ENCODE data around the gene IL1RAPL2. TPM values are rescaled to one million over a fixed set of nuclear protein-coding genes. Genes with fewer than 3 reads are reported as not detected.

Gene IL1RAPL2
- total RNA-seq, 1 experiment from 2014 or later, result not detected

DNA sequence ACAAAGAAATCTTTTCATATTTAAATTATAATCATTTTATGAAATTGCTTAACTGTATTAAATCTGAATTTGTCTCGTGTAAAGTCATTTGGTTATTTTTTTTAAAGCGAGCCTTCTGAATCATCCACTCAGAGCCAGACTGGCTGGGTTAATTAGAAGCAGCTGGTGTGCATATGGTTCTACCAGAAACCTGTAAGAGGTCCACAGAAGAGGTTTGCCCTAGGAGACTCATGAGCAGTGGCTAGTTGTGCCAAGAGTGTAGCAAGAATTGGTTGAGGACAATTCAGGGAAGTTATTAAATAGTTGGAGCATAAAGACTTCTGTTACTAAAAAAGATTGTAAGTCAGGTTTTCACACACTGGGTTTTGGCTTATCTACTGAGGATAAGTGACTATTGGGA, 267.4 kb downstream of the IL1RAPL2 start:
- Histone ChIP-seq H3K4me1 (ENCODE audit: control insufficient read depth, insufficient read depth, low read length) (no peaks in the 10 kb centered on the region), H3K4me3 (ENCODE audit: low read depth in 2 of 2, low read length in 2 of 2) (no peak overlapping the region), H3K27me3 (ENCODE audit: control insufficient read depth, insufficient read depth, low read length) (no peaks in the 10 kb centered on the region), H3K9me3 (ENCODE audit: control insufficient read depth, insufficient read depth, low read depth, low read length) (no peaks in the 10 kb centered on the region), H3K27ac (ENCODE audit: low read length) (no peak overlapping the region), H3K36me3 (ENCODE audit: control insufficient read depth, insufficient read depth, low read length) (no peaks in the 10 kb centered on the region)
- no peak for ATAC-seq
- TF ChIP-seq TCF7L2 (IDR thresholded peaks at IDR 0.05; ENCODE audit: low read depth, low read length) (no peak), SIN3A (IDR thresholded peaks at IDR 0.05; ENCODE audit: borderline replicate concordance, insufficient read depth, low read depth, low read length) (no peak), POLR2AphosphoS5 (IDR thresholded peaks at IDR 0.05; ENCODE audit: low read depth, low read length) (no peak)
- TF ChIP-seq, protein P1, sequence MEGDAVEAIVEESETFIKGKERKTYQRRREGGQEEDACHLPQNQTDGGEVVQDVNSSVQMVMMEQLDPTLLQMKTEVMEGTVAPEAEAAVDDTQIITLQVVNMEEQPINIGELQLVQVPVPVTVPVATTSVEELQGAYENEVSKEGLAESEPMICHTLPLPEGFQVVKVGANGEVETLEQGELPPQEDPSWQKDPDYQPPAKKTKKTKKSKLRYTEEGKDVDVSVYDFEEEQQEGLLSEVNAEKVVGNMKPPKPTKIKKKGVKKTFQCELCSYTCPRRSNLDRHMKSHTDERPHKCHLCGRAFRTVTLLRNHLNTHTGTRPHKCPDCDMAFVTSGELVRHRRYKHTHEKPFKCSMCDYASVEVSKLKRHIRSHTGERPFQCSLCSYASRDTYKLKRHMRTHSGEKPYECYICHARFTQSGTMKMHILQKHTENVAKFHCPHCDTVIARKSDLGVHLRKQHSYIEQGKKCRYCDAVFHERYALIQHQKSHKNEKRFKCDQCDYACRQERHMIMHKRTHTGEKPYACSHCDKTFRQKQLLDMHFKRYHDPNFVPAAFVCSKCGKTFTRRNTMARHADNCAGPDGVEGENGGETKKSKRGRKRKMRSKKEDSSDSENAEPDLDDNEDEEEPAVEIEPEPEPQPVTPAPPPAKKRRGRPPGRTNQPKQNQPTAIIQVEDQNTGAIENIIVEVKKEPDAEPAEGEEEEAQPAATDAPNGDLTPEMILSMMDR (IDR thresholded peaks at IDR 0.05), result no peak
- TF ChIP-seq, protein P2, sequence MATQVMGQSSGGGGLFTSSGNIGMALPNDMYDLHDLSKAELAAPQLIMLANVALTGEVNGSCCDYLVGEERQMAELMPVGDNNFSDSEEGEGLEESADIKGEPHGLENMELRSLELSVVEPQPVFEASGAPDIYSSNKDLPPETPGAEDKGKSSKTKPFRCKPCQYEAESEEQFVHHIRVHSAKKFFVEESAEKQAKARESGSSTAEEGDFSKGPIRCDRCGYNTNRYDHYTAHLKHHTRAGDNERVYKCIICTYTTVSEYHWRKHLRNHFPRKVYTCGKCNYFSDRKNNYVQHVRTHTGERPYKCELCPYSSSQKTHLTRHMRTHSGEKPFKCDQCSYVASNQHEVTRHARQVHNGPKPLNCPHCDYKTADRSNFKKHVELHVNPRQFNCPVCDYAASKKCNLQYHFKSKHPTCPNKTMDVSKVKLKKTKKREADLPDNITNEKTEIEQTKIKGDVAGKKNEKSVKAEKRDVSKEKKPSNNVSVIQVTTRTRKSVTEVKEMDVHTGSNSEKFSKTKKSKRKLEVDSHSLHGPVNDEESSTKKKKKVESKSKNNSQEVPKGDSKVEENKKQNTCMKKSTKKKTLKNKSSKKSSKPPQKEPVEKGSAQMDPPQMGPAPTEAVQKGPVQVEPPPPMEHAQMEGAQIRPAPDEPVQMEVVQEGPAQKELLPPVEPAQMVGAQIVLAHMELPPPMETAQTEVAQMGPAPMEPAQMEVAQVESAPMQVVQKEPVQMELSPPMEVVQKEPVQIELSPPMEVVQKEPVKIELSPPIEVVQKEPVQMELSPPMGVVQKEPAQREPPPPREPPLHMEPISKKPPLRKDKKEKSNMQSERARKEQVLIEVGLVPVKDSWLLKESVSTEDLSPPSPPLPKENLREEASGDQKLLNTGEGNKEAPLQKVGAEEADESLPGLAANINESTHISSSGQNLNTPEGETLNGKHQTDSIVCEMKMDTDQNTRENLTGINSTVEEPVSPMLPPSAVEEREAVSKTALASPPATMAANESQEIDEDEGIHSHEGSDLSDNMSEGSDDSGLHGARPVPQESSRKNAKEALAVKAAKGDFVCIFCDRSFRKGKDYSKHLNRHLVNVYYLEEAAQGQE (IDR thresholded peaks at IDR 0.05; ENCODE audit: insufficient read depth in 1 of 2, low read depth in 2 of 2, low read length in 1 of 2), result no peak
- intact Hi-C loops (cut with micrococcal nuclease; ENCODE audit: unreplicated experiment) (no loop called here), in situ Hi-C loops (cut with HindIII; ENCODE audit: low pct_unique_long_range_greater_than_20kb, low sequenced_read_pairs) (no loop called here)
- CTCF ChIA-PET, result no interaction called here
- no TSS peak for BruUV-seq (replicated peaks)
- no peak for DNase-seq (ENCODE audit: low read depth, low spot score)
- POLR2A ChIA-PET, result no interaction called here

DNA sequence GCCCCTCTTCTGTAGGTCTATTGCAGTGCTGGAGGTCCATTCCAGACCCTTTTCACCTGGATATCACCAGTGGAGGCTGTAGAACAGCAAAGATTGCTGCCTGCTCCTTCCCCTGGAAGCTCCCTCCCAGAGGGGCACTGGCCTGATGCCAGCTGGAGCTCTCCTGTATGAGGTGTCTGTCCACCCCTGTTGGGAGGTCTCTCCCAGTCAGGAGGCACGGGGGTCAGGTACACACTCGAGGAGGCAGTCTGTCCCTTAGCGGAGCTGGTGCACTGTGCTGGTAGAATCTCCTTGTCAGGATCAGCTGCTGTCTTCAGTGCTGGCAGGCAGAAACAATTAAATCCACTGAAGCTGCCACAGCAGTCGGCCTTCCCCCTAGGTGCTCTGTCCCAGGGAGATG, 276.6 kb downstream of the IL1RAPL2 start:
- H3K27me3 ChIP-seq (ENCODE audit: control insufficient read depth, insufficient read depth, low read length), result no peaks in the 10 kb centered on the region
- BruUV-seq (replicated peaks), result no TSS peak
- DNase-seq (ENCODE audit: low read depth, low spot score) (no peak), ATAC-seq (no peak)
- H3K4me3 ChIP-seq (ENCODE audit: low read depth in 2 of 2, low read length in 2 of 2), result no peak overlapping the region
- in situ Hi-C loops (cut with HindIII; ENCODE audit: low pct_unique_long_range_greater_than_20kb, low sequenced_read_pairs), result no loop called here
- no peaks in the 10 kb centered on the region for H3K9me3 ChIP-seq (ENCODE audit: control insufficient read depth, insufficient read depth, low read depth, low read length)
- H3K27ac ChIP-seq (ENCODE audit: low read length), result no peak overlapping the region
- ChIA-PET POLR2A (no interaction called here), CTCF (no interaction called here)
- no peaks in the 10 kb centered on the region for H3K36me3 ChIP-seq (ENCODE audit: control insufficient read depth, insufficient read depth, low read length)
- no peaks in the 10 kb centered on the region for H3K4me1 ChIP-seq (ENCODE audit: control insufficient read depth, insufficient read depth, low read length)
- intact Hi-C loops (cut with micrococcal nuclease; ENCODE audit: unreplicated experiment), result no loop called here
- TF ChIP-seq, protein P2 (IDR thresholded peaks at IDR 0.05; ENCODE audit: insufficient read depth in 1 of 2, low read depth in 2 of 2, low read length in 1 of 2), result no peak
- no peak for TF ChIP-seq SIN3A (IDR thresholded peaks at IDR 0.05; ENCODE audit: borderline replicate concordance, insufficient read depth, low read depth, low read length)
- TF ChIP-seq TCF7L2 (IDR thresholded peaks at IDR 0.05; ENCODE audit: low read depth, low read length), result no peak
- TF ChIP-seq, protein P1 (IDR thresholded peaks at IDR 0.05), result no peak
- no peak for TF ChIP-seq POLR2AphosphoS5 (IDR thresholded peaks at IDR 0.05; ENCODE audit: low read depth, low read length)
